Neural progenitor cell (in vitro differentiated cells): Measurements from ENCODE around the gene TSPAN11.

Experiments
- EZH2 ChIP-seq: fragments of 200-600 bp; sonication (generic); IDR thresholded peaks from 2 replicates; pipeline ENCODE4 v1.6.1; 2017; ENCODE audit warnings: antibody characterized with exemption, mild to moderate bottlenecking, moderate library complexity
- EZH2phosphoT487 ChIP-seq: fragments of 200-600 bp; sonication (generic); IDR thresholded peaks from 2 replicates; pipeline ENCODE4 v1.6.1; 2017; ENCODE audit warnings: antibody characterized with exemption
- TF ChIP-seq, protein P1 (sequence below): fragments of 200-600 bp; sonication (generic); IDR thresholded peaks from 2 replicates; pipeline ENCODE4 v1.5.1; 2017; ENCODE audit warnings: antibody characterized with exemption, mild to moderate bottlenecking

DNA sequence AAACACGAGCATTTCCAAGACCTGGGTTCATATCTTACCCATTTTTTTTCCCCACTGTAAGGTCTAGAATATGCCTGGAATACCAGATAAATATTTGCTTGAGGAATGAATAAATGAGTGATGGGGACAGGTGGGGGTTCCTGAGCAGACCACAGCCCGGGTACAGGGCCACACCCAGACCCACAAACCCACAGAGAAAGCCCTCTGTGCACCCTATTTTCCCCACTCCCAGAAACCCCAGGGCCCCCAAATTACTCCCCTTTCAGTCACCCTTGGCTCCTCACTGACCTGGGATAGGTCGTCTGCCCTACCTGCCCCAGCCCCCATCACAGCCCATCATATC is 80.6 kb downstream of the TSPAN11 start:
- TF ChIP-seq, protein P1, sequence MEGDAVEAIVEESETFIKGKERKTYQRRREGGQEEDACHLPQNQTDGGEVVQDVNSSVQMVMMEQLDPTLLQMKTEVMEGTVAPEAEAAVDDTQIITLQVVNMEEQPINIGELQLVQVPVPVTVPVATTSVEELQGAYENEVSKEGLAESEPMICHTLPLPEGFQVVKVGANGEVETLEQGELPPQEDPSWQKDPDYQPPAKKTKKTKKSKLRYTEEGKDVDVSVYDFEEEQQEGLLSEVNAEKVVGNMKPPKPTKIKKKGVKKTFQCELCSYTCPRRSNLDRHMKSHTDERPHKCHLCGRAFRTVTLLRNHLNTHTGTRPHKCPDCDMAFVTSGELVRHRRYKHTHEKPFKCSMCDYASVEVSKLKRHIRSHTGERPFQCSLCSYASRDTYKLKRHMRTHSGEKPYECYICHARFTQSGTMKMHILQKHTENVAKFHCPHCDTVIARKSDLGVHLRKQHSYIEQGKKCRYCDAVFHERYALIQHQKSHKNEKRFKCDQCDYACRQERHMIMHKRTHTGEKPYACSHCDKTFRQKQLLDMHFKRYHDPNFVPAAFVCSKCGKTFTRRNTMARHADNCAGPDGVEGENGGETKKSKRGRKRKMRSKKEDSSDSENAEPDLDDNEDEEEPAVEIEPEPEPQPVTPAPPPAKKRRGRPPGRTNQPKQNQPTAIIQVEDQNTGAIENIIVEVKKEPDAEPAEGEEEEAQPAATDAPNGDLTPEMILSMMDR, result no peak
- TF ChIP-seq EZH2, result no peak
- TF ChIP-seq EZH2phosphoT487, result no peak
